ENCODE results near the gene FCSK. TPM values are rescaled to one million over a fixed set of nuclear protein-coding genes. Genes with fewer than 3 reads are reported as not detected.

The FCSK gene
- total and polyA plus RNA-seq, 4 donors: 12.0 to 24.1 (median 14.2) TPM

GRCh38 chr16:70490261-70490660 is 35.9 kb downstream of the FCSK start:
- H3K36me3 ChIP-seq (ENCODE audit: control insufficient read depth in 4 of 4, insufficient read depth in 4 of 4, low read length in 4 of 4): peaks cover 9 to 39% (median 28%) of the 10 kb centered on the region in 4 donors
- no peaks in the 10 kb centered on the region for H3K9me3 ChIP-seq (ENCODE audit: control insufficient read depth in 4 of 4, insufficient read depth in 3 of 4, low read length in 3 of 4)
- no peak overlapping the region for H3K9ac ChIP-seq (ENCODE audit: insufficient read depth in 1 of 2, low read length in 2 of 2)
- H3K4me3 ChIP-seq: no peak overlapping the region
- no peak overlapping the region for H3K27ac ChIP-seq (ENCODE audit: low read depth in 1 of 2, low read length in 1 of 2)
- 33 to 60% methylated on average over 6 of the region's 6 CpGs for WGBS, 2 donors
- H3K27me3 ChIP-seq (ENCODE audit: control insufficient read depth in 3 of 3, insufficient read depth in 3 of 3, low read length in 2 of 3): no peaks in the 10 kb centered on the region
- DNase-seq (peak in 1 of 3 donors; percentile 13), ATAC-seq (ENCODE audit: insufficient read depth, low FRiP score) (no peak)
- H3K4me1 ChIP-seq (ENCODE audit: control insufficient read depth in 5 of 5, insufficient read depth in 5 of 5, low read length in 5 of 5): peaks cover 0 to 2% (median 0%) of the 10 kb centered on the region in 5 donors
- no peak for TF ChIP-seq CTCF (IDR thresholded peaks at IDR 0.05; ENCODE audit: control extremely low read depth, extremely low read depth)

- Histone ChIP-seq H3K4me1 (ENCODE audit: control insufficient read depth in 5 of 5, insufficient read depth in 5 of 5, low read length in 5 of 5) (peaks cover 0 to 2% (median 0%) of the 10 kb centered on the region in 5 donors), H3K36me3 (ENCODE audit: control insufficient read depth in 4 of 4, insufficient read depth in 4 of 4, low read length in 4 of 4) (peaks cover 12 to 49% (median 30%) of the 10 kb centered on the region in 4 donors), H3K27ac (ENCODE audit: low read depth in 1 of 2, low read length in 1 of 2) (no peak overlapping the region), H3K27me3 (ENCODE audit: control insufficient read depth in 3 of 3, insufficient read depth in 3 of 3, low read length in 2 of 3) (no peaks in the 10 kb centered on the region), H3K4me3 (no peak overlapping the region), H3K9me3 (ENCODE audit: control insufficient read depth in 4 of 4, insufficient read depth in 3 of 4, low read length in 3 of 4) (peaks cover 0 to 2% (median 0%) of the 10 kb centered on the region in 4 donors), H3K9ac (ENCODE audit: insufficient read depth in 1 of 2, low read length in 2 of 2) (no peak overlapping the region)
- WGBS, 2 donors: 86 to 87% methylated on average over 3 of the region's 3 CpGs
- DNase-seq: no peak
- ATAC-seq (ENCODE audit: insufficient read depth, low FRiP score): no peak
- TF ChIP-seq CTCF (IDR thresholded peaks at IDR 0.05; ENCODE audit: control extremely low read depth, extremely low read depth): no peak
Observed at GRCh38 chr16:70493802-70494201, 39.4 kb downstream of the FCSK start.

GRCh38 chr16:70494202-70494770 is 39.9 kb downstream of the FCSK start:
- peaks cover 0 to 2% (median 0%) of the 10 kb centered on the region in 5 donors for H3K4me1 ChIP-seq (ENCODE audit: control insufficient read depth in 5 of 5, insufficient read depth in 5 of 5, low read length in 5 of 5)
- H3K27me3 ChIP-seq (ENCODE audit: control insufficient read depth in 3 of 3, insufficient read depth in 3 of 3, low read length in 2 of 3): no peaks in the 10 kb centered on the region
- DNase-seq: no peak
- H3K9me3 ChIP-seq (ENCODE audit: control insufficient read depth in 4 of 4, insufficient read depth in 3 of 4, low read length in 3 of 4): peaks cover 0 to 2% (median 0%) of the 10 kb centered on the region in 4 donors
- peaks cover 13 to 50% (median 29%) of the 10 kb centered on the region in 4 donors for H3K36me3 ChIP-seq (ENCODE audit: control insufficient read depth in 4 of 4, insufficient read depth in 4 of 4, low read length in 4 of 4)
- no peak overlapping the region for H3K9ac ChIP-seq (ENCODE audit: insufficient read depth in 1 of 2, low read length in 2 of 2)
- H3K4me3 ChIP-seq: no peak overlapping the region
- no peak overlapping the region for H3K27ac ChIP-seq (ENCODE audit: low read depth in 1 of 2, low read length in 1 of 2)
- no peak for ATAC-seq (ENCODE audit: insufficient read depth, low FRiP score)
- TF ChIP-seq CTCF (IDR thresholded peaks at IDR 0.05; ENCODE audit: control extremely low read depth, extremely low read depth): no peak
- 70 to 79% methylated on average over 5 of the region's 5 CpGs for WGBS, 2 donors

GRCh38 chr16:70494777-70495176 is 40.4 kb downstream of the FCSK start:
- Histone ChIP-seq H3K9me3 (ENCODE audit: control insufficient read depth in 4 of 4, insufficient read depth in 3 of 4, low read length in 3 of 4) (peaks cover 0 to 2% (median 0%) of the 10 kb centered on the region in 4 donors), H3K4me1 (ENCODE audit: control insufficient read depth in 5 of 5, insufficient read depth in 5 of 5, low read length in 5 of 5) (peaks cover 0 to 2% (median 0%) of the 10 kb centered on the region in 5 donors), H3K27ac (ENCODE audit: low read depth in 1 of 2, low read length in 1 of 2) (no peak overlapping the region), H3K9ac (ENCODE audit: insufficient read depth in 1 of 2, low read length in 2 of 2) (no peak overlapping the region), H3K27me3 (ENCODE audit: control insufficient read depth in 3 of 3, insufficient read depth in 3 of 3, low read length in 2 of 3) (no peaks in the 10 kb centered on the region), H3K36me3 (ENCODE audit: control insufficient read depth in 4 of 4, insufficient read depth in 4 of 4, low read length in 4 of 4) (peaks cover 14 to 50% (median 29%) of the 10 kb centered on the region in 4 donors), H3K4me3 (no peak overlapping the region)
- no peak for TF ChIP-seq CTCF (IDR thresholded peaks at IDR 0.05; ENCODE audit: control extremely low read depth, extremely low read depth)
- DNase-seq (no peak), ATAC-seq (ENCODE audit: insufficient read depth, low FRiP score) (no peak)
- 96 to 97% methylated on average over 2 of the region's 2 CpGs for WGBS, 2 donors
